HEK293 (cell line): ENCODE results near the gene RAI14.

Source experiments
- CTCF ChIA-PET: fragments of 350-600 bp; formaldehyde crosslinking; extraction: SDS; loops from one replicate; lab custom pipeline; 2021; ENCODE audit warnings: antibody characterized with exemption; lab: Yijun Ruan, JAX
- POLR2A ChIA-PET: fragments of 300-600 bp; formaldehyde crosslinking; extraction: SDS; loops from one replicate; lab custom pipeline; 2020; ENCODE audit warnings: antibody characterized with exemption, inconsistent platforms; lab: Yijun Ruan, JAX
- H3K27ac ChIP-seq: fragments of 200-500 bp; sonication (Bioruptor generic); 2 replicates; pipeline ENCODE4 v1.5.1; 2014; ENCODE audit warnings: low read depth, low read length, control low read depth, inconsistent platforms; ENCODE audit errors: extremely low read depth
- H3K36me3 ChIP-seq, 2 experiments: fragments of 200-500 bp in 1 of 2; sonication (Bioruptor generic) in 1 of 2; 1 replicate in 1 of 2; 2 replicates in 1 of 2; pipeline ENCODE4 v1.5.1; 2014 to 2017; ENCODE audit warnings: inconsistent platforms in 2 of 2, low read length in 2 of 2; ENCODE audit not compliant: control insufficient read depth in 2 of 2, insufficient read depth in 1 of 2
- H3K4me1 ChIP-seq: fragments of 200-500 bp; sonication (Bioruptor generic); 2 replicates; pipeline ENCODE4 v1.5.1; 2014; ENCODE audit warnings: mild to moderate bottlenecking, low read length, inconsistent platforms; ENCODE audit not compliant: control insufficient read depth, insufficient read depth
- H3K4me3 ChIP-seq: 2 replicates; pipeline ENCODE4 v1.5.1; 2011; ENCODE audit warnings: low read depth, mild to moderate bottlenecking, control low read depth, low read length, moderate library complexity
- H3K9me3 ChIP-seq: fragments of 200-500 bp; sonication (Bioruptor generic); 2 replicates; pipeline ENCODE4 v1.5.1; 2014; ENCODE audit warnings: low read depth, low read length, inconsistent platforms; ENCODE audit not compliant: control insufficient read depth, insufficient read depth
- MEIS1 ChIP-seq: sonication (generic); formaldehyde crosslinking; IDR thresholded peaks from 2 replicates; pipeline ENCODE4 v1.8.1; 2022; ENCODE audit warnings: missing genetic modification reagents, mild to moderate bottlenecking, borderline replicate concordance
- PRDM4 ChIP-seq: fragments of 450-650 bp; formaldehyde crosslinking; IDR thresholded peaks from 2 replicates; pipeline ENCODE4 v1.5.1; 2017; ENCODE audit warnings: missing biosample characterization, missing genetic modification characterization
- SALL2 ChIP-seq: fragments of 450-650 bp; formaldehyde crosslinking; IDR thresholded peaks from 2 replicates; pipeline ENCODE4 v1.5.0; 2017; ENCODE audit warnings: missing biosample characterization, mild to moderate bottlenecking, missing genetic modification characterization, borderline replicate concordance
- ZEB2 ChIP-seq: fragments of 450-650 bp; formaldehyde crosslinking; IDR thresholded peaks from 2 replicates; pipeline ENCODE4 v1.5.1; 2016; ENCODE audit warnings: missing biosample characterization, missing genetic modification characterization
- ZNF114 ChIP-seq: fragments of 450-650 bp; formaldehyde crosslinking; IDR thresholded peaks from 2 replicates; pipeline ENCODE4 v1.5.0; 2017; ENCODE audit warnings: missing biosample characterization, missing genetic modification characterization
- ZNF140 ChIP-seq: fragments of 450-650 bp; formaldehyde crosslinking; IDR thresholded peaks from 2 replicates; pipeline ENCODE4 v1.5.1; 2016; ENCODE audit warnings: missing biosample characterization, missing genetic modification characterization
- ZNF146 ChIP-seq: fragments of 450-650 bp; formaldehyde crosslinking; IDR thresholded peaks from 2 replicates; pipeline ENCODE4 v1.5.1; 2016; ENCODE audit warnings: missing biosample characterization, missing genetic modification characterization
- ZNF266 ChIP-seq: fragments of 450-650 bp; formaldehyde crosslinking; IDR thresholded peaks from 2 replicates; pipeline ENCODE4 v1.5.1; 2016; ENCODE audit warnings: missing biosample characterization, missing genetic modification characterization, low read depth
- ZNF473 ChIP-seq: fragments of 450-650 bp; formaldehyde crosslinking; IDR thresholded peaks from 2 replicates; pipeline ENCODE4 v1.5.1; 2017; ENCODE audit warnings: missing biosample characterization, missing genetic modification characterization
- ZNF521 ChIP-seq: fragments of 450-650 bp; formaldehyde crosslinking; IDR thresholded peaks from 2 replicates; pipeline ENCODE4 v1.5.1; 2017; ENCODE audit warnings: missing biosample characterization, mild to moderate bottlenecking, missing genetic modification characterization
- ZNF529 ChIP-seq: fragments of 450-650 bp; formaldehyde crosslinking; IDR thresholded peaks from 2 replicates; pipeline ENCODE4 v1.5.1; 2017; ENCODE audit warnings: missing genetic modification characterization, missing biosample characterization; ENCODE audit not compliant: insufficient replicate concordance
- ZNF530 ChIP-seq: fragments of 450-650 bp; formaldehyde crosslinking; IDR thresholded peaks from 2 replicates; pipeline ENCODE4 v1.5.1; 2016; ENCODE audit warnings: low read depth, missing biosample characterization, missing genetic modification characterization
- ZNF560 ChIP-seq: fragments of 450-650 bp; formaldehyde crosslinking; IDR thresholded peaks from 2 replicates; pipeline ENCODE4 v1.5.1; 2017; ENCODE audit warnings: missing biosample characterization, missing genetic modification characterization, borderline replicate concordance
- ZNF621 ChIP-seq: fragments of 450-650 bp; formaldehyde crosslinking; IDR thresholded peaks from 2 replicates; pipeline ENCODE4 v1.5.1; 2017; ENCODE audit warnings: missing biosample characterization, missing genetic modification characterization
- ZNF792 ChIP-seq: fragments of 450-650 bp; formaldehyde crosslinking; IDR thresholded peaks from 2 replicates; pipeline ENCODE4 v1.5.1; 2016; ENCODE audit warnings: missing biosample characterization, missing genetic modification characterization
- ZSCAN30 ChIP-seq: fragments of 450-650 bp; IDR thresholded peaks from 2 replicates; pipeline ENCODE4 v1.5.1; 2018; ENCODE audit warnings: missing biosample characterization, mild to moderate bottlenecking, missing genetic modification characterization, moderate library complexity
- TF ChIP-seq, protein P1 (sequence below): fragments of 450-650 bp; formaldehyde crosslinking; IDR thresholded peaks from 2 replicates; pipeline ENCODE4 v1.5.1; 2016; ENCODE audit warnings: missing biosample characterization, missing genetic modification characterization, low read depth
- TF ChIP-seq, protein P2 (sequence below): fragments of 450-650 bp; formaldehyde crosslinking; IDR thresholded peaks from 2 replicates; pipeline ENCODE4 v1.5.1; 2016; ENCODE audit warnings: missing biosample characterization, missing genetic modification characterization, borderline replicate concordance
- TF ChIP-seq, protein P3 (sequence below): fragments of 450-650 bp; formaldehyde crosslinking; IDR thresholded peaks from 2 replicates; pipeline ENCODE4 v1.5.1; 2016; ENCODE audit warnings: missing biosample characterization, missing genetic modification characterization

Gene RAI14

DNA sequence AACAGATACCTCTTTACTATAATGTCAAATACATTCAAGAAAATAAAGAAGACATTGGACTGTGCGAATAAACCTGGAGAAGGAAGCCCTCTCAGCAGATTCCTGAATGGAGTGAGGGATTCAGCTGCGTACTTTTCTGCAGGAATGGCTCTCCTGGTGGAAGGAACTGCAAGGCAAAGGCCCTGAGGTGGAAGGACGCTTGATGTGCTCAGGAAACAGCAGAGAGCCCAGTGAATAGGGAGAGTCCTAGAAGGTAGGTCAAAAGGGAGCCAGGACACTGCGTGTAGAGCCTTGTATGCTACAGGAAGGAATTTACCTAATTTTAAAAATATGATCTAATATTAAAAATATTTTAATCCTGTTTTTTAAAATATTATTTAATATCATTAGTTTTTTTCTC is 114.4 kb downstream of the RAI14 start:
- Histone ChIP-seq H3K9me3 (no peaks in the 10 kb centered on the region), H3K4me3 (no peak overlapping the region), H3K36me3 (no peaks in the 10 kb centered on the region), H3K4me1 (0 out of 2 replicates have a peak, but pooled peaks cover 3% of the 10 kb centered on the region), H3K27ac (no peak overlapping the region)
- POLR2A ChIA-PET = no interaction called here
- TF ChIP-seq PRDM4 (no peak), ZNF146 (tag by site-specific recombination) (no peak), ZNF140 (tag by site-specific recombination) (no peak), ZNF560 (tag by site-specific recombination) (no peak), ZNF792 (tag by site-specific recombination) (no peak), ZNF114 (no peak), MEIS1 (CRISPR knock-in tag) (no peak), ZEB2 (no peak), ZNF621 (tag by site-specific recombination) (no peak), ZNF529 (tag by site-specific recombination) (no peak), SALL2 (no peak), ZNF521 (tag by site-specific recombination) (no peak), ZNF530 (tag by site-specific recombination) (no peak)
- TF ChIP-seq, protein P1, sequence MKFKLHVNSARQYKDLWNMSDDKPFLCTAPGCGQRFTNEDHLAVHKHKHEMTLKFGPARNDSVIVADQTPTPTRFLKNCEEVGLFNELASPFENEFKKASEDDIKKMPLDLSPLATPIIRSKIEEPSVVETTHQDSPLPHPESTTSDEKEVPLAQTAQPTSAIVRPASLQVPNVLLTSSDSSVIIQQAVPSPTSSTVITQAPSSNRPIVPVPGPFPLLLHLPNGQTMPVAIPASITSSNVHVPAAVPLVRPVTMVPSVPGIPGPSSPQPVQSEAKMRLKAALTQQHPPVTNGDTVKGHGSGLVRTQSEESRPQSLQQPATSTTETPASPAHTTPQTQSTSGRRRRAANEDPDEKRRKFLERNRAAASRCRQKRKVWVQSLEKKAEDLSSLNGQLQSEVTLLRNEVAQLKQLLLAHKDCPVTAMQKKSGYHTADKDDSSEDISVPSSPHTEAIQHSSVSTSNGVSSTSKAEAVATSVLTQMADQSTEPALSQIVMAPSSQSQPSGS (tag by site-specific recombination) = no peak
- TF ChIP-seq, protein P2, sequence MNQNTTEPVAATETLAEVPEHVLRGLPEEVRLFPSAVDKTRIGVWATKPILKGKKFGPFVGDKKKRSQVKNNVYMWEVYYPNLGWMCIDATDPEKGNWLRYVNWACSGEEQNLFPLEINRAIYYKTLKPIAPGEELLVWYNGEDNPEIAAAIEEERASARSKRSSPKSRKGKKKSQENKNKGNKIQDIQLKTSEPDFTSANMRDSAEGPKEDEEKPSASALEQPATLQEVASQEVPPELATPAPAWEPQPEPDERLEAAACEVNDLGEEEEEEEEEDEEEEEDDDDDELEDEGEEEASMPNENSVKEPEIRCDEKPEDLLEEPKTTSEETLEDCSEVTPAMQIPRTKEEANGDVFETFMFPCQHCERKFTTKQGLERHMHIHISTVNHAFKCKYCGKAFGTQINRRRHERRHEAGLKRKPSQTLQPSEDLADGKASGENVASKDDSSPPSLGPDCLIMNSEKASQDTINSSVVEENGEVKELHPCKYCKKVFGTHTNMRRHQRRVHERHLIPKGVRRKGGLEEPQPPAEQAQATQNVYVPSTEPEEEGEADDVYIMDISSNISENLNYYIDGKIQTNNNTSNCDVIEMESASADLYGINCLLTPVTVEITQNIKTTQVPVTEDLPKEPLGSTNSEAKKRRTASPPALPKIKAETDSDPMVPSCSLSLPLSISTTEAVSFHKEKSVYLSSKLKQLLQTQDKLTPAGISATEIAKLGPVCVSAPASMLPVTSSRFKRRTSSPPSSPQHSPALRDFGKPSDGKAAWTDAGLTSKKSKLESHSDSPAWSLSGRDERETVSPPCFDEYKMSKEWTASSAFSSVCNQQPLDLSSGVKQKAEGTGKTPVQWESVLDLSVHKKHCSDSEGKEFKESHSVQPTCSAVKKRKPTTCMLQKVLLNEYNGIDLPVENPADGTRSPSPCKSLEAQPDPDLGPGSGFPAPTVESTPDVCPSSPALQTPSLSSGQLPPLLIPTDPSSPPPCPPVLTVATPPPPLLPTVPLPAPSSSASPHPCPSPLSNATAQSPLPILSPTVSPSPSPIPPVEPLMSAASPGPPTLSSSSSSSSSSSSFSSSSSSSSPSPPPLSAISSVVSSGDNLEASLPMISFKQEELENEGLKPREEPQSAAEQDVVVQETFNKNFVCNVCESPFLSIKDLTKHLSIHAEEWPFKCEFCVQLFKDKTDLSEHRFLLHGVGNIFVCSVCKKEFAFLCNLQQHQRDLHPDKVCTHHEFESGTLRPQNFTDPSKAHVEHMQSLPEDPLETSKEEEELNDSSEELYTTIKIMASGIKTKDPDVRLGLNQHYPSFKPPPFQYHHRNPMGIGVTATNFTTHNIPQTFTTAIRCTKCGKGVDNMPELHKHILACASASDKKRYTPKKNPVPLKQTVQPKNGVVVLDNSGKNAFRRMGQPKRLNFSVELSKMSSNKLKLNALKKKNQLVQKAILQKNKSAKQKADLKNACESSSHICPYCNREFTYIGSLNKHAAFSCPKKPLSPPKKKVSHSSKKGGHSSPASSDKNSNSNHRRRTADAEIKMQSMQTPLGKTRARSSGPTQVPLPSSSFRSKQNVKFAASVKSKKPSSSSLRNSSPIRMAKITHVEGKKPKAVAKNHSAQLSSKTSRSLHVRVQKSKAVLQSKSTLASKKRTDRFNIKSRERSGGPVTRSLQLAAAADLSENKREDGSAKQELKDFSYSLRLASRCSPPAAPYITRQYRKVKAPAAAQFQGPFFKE = no peak
- CTCF ChIA-PET = interaction anchor here (0.7 kb wide), 1 partner anchor 52 kb away, joined by 3 read pairs; no protein-coding TSS in a partner anchor

- POLR2A ChIA-PET = no interaction called here
- Histone ChIP-seq H3K4me3 (no peak overlapping the region), H3K9me3 (no peaks in the 10 kb centered on the region)
These were observed 114.9 kb downstream of the RAI14 start for GRCh38 chr5:34771076-34771475.

More at GRCh38 chr5:34771076-34771475, 114.9 kb downstream of the RAI14 start:
- no peak for TF ChIP-seq ZSCAN30
- TF ChIP-seq, protein P3, sequence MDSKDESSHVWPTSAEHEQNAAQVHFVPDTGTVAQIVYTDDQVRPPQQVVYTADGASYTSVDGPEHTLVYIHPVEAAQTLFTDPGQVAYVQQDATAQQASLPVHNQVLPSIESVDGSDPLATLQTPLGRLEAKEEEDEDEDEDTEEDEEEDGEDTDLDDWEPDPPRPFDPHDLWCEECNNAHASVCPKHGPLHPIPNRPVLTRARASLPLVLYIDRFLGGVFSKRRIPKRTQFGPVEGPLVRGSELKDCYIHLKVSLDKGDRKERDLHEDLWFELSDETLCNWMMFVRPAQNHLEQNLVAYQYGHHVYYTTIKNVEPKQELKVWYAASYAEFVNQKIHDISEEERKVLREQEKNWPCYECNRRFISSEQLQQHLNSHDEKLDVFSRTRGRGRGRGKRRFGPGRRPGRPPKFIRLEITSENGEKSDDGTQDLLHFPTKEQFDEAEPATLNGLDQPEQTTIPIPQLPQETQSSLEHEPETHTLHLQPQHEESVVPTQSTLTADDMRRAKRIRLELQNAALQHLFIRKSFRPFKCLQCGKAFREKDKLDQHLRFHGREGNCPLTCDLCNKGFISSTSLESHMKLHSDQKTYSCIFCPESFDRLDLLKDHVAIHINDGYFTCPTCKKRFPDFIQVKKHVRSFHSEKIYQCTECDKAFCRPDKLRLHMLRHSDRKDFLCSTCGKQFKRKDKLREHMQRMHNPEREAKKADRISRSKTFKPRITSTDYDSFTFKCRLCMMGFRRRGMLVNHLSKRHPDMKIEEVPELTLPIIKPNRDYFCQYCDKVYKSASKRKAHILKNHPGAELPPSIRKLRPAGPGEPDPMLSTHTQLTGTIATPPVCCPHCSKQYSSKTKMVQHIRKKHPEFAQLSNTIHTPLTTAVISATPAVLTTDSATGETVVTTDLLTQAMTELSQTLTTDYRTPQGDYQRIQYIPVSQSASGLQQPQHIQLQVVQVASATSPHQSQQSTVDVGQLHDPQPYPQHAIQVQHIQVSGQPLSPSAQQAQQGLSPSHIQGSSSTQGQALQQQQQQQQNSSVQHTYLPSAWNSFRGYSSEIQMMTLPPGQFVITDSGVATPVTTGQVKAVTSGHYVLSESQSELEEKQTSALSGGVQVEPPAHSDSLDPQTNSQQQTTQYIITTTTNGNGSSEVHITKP (tag by site-specific recombination) = no peak
- no peak for TF ChIP-seq ZNF266 (tag by site-specific recombination)
- no peak for TF ChIP-seq ZNF473
- no peaks in the 10 kb centered on the region for H3K36me3 ChIP-seq
- CTCF ChIA-PET = no interaction called here
- no peak overlapping the region for H3K27ac ChIP-seq
- H3K4me1 ChIP-seq = 0 out of 2 replicates have a peak, but pooled peaks cover 3% of the 10 kb centered on the region
